Inferior parietal cortex (tissue), 1 donor: ENCODE data around the gene FBXW8.

Experiments used
- DNase-seq: peaks from one replicate; pipeline ENCODE4 v3.0.0-alpha.2; 2016; ENCODE audit errors: extremely low spot score

FBXW8 gene

DNA sequence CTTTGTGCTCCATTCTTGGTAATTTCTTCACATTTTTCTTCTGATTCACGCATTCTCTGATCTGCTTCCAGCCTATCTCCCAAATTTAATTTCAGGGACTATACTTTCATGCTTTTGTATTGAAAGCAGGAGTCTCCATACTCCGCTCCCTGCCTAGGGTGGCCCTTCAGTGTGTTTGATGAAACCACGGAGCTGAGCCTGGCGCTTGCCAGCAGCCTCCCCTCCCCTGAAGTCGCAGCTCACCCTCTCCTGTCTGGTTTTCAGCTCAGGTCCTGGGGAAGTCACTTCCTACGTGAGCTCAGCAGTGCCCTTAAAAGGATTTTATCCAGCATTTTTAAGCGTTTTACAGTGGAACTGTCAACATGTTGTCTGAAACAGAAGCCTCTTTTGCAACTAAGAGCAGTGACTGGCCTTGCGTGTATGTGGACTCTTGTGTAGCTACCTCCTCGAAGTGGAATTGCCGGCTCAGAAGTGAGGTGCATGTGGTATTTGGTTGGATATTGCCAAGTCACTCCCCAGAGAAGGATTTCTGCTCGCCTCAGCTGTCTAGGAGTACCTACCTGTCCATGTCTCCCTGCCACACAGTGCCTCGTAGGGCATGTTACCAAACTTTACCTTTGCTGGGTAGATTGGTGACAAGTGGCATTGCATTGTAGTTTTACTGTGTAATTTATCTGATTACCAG, 109.9 kb downstream of the FBXW8 start:
- DNase-seq = no peak

DNA sequence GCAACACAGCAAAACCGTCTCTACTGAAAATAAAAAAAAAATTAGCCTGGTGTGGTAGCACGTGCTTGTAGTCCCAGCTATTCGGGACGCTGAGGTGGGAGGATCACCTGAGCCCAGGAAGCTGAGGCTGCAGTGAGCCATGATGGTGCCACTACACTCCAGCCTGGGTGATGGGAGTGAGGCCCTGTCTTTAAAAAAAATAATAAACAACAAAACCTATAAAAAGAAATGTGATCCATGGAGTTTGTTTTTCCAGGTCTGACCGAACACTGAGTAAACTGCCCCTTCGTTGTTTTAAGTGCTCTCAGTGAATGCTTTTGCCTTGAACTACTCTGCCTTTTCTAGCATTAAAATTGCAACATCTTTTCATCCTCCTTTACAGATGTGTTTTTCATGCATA, 111.7 kb downstream of the FBXW8 start:
- no peak for DNase-seq

DNA sequence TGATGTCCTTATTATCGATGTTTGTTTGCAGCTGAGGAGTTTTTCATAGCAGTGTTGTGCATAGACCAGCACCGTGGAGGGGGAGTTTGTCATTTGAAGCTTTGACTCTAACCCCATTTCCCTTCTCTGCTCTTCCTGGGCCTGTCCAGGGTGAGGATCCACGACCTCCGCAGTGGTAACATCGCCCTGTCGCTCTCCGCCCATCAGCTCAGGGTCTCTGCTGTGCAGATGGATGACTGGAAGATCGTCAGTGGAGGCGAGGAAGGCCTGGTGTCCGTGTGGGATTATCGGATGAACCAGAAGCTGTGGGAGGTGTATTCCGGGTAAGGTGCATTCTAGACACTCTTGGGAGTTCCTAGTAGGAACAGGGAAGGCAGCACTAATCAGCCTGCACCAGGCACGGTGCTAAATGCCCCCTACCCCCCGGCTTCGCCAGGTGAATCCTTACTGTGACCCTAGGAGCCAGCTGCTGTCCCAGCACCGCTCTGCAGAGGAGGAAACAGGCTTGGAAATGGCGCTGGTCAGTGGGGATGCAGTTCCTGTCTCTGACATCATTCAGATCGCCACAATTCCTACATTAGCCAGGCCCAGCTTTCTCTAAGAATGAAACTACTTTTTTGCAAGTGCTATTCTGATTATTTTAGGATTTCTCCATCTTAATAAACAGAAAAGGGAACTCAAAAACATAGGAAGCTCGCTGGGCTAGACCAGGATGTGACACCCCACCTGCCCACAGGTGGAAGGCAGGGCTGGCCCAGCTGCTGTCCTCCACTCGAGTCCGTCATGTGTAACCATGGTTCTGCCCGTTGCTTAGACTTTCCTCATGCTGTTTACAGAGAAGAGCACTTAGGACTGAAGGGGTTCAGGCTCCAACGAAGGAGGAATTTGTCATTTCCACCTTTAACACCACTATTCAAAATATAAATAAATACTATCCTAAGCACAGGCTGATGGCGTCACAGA, 113.5 kb downstream of the FBXW8 start:
- no peak for DNase-seq

DNA sequence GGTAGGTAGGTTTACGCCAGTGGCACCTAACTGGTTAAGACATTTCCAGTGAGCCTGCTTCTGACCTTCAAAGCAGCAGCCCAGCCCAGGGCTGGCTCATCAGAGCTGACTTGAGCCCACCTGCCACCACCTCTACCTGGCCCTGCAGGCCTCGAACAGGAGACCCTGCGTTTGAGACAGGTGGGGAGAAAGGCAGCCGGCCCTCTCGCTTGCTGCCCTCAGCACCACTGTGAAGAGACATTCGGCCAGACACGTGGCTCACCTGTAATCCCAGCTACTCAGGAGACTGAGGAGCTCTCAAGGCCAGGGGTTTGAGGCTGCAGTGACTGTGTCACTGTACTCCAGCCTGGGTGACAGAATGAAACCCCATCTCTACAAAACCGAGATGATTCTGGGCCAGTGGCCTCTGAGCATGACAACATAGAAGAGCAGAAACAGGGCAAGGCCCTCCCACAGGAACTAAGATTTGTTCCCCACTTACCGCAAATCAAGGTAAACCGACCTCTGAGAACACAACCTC, 114.3 kb downstream of the FBXW8 start:
- DNase-seq = no peak

DNA sequence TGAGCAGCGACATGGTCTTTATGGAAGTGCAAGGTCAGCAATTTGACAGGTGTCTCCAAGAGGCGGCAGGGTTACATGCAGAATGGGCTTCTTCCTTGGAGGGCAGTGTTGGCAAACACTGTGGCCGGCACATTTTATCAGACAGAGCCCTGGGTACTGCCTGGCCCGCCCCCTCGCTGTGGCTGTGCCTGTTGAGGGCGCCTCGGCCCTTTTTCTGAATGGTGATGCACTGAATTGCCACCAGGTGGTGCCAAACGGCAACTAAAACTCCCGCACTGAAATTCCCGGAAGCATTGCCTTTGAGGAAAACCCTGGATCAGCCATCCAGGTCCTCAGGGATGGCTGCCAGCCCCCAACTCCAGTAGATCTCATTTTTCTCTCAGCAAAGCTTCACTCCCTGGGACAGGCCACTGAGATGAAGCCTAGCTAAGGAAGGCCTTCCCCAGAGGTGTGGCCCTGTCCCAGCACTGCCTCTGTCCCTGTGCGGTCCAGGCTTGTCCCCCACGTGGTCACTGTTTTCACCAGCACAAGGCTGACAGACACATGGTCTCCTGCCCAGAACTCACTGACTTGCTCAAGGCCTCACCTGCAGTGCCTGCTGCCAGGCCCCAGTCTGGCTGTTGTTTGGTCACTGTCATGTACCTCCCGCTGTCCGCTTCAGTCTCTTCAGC, 114.9 kb downstream of the FBXW8 start:
- DNase-seq = peak; percentile 86

DNA sequence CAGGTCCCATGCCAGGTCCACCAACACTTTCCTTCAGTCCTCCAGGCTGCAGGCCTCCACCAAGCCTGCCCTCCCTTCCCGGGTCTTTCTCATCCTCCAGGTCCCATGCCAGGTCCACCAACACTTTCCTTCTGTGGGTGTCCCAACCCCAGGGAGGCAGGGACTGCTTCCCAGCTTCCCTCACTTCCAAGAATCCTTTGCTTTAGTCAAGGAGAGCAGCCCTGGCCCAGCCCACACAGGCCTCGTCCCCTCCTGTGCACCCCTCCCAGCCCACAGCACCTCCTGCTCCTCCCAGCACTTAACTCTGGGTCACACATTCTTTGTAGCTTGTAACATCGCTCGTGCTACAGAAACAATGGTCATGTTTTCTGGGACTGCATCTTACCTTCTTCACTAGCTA, 115.6 kb downstream of the FBXW8 start:
- DNase-seq = no peak

DNA sequence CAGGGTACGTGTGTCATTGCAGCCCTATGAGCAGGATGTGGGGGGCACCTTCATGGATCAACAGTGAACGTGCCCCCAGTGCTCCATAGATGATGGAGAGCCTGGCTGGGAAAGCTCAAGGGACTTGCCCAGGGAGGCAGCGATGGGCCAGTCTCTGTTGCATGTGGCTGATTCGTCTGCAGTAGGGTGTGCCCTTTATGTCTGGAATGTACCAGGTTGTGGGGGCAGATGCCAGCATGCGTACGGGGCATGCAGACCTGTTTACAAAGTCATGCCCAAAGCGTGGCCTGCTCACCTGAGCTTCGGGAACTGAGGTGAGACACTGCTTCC, 116.1 kb downstream of the FBXW8 start:
- no peak for DNase-seq

DNA sequence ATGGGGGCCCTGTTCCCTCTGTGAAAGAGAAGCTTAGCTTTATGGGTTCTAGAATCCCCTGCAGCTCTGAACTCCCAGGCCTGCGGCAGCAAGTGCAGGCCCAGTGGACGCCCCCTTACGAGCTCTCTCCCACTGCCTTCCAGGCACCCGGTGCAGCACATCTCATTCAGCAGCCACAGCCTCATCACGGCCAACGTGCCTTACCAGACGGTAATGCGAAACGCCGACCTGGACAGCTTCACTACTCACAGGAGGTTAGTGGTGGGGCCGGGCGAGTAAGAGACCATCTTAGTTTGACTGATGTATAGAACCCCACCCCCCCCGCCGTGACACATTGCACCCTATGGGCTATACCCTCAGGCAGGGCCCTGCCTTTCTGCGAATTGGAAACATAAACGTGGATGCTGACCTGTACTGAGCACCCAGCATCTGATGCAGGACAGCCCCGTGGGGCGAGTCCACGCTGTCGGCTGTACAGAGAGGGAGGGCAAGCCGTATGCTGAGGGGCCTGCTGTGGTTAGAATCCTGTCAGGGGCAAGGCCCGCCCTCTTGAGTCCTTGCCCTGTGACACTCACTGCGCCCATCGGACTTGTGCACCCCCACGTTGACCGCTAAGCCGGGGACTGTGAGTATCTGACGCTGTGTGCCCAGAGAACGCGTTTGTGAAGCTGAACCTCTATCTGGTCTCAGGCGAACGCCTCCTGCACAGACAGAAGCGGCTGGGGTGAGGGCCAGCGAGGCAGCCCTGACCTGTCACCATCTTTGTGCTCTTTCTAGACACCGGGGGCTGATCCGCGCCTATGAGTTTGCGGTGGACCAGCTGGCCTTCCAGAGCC, 116.7 kb downstream of the FBXW8 start:
- DNase-seq = no peak

DNA sequence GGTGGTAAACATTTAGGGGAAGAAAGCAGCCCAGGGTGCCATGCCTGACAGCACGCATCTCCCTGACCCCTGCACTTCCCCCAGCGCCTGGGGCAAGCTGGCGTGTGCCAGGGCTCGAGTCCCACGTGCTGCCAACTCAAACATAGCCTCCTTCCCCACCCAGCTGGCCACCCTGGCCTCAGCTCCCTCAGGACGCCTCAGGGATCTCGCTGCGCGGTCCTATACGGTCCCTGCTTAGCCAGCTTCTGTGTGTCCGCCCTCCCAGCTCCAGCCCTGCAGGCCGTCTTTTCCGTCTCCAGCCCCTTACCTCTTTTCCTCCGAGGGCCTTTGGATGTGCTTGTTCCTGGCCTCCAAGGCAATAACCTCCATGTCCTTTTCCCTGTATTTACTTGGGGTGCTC, 117.5 kb downstream of the FBXW8 start:
- no peak for DNase-seq

DNA sequence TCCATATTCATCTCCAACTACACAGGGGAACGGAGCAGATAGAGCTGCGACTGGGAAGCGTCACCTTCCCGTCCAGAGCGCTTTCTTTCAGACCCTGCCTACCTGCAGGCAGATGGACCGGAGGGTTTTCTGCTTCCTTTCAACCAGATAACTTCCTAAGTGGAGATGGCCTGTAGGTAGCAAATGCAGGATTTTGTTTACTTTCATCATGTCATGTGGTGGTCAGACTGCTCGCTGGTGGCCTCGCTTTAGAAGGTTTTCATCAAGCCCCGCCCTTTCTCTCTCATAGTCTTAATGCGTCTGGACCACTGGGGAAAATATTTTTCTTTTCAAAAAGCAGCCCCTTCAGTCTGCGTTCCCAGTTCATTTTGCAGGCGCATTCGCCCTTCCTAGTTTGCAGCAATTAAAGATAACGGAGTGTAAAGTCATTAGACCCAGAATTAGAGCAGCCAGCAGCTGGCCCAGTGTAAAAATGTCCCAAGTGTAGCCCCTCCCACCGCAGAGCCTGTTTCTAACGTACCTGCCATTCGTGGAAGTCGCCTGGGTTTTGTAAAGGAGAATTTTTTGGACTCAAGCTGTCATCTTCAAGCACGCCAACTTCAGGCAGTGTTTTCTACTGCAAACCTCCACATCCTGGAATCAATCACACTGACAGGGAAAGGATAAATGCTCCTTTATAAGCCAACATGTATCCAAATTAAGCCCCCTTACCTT, 119.6 kb downstream of the FBXW8 start:
- no peak for DNase-seq

DNA sequence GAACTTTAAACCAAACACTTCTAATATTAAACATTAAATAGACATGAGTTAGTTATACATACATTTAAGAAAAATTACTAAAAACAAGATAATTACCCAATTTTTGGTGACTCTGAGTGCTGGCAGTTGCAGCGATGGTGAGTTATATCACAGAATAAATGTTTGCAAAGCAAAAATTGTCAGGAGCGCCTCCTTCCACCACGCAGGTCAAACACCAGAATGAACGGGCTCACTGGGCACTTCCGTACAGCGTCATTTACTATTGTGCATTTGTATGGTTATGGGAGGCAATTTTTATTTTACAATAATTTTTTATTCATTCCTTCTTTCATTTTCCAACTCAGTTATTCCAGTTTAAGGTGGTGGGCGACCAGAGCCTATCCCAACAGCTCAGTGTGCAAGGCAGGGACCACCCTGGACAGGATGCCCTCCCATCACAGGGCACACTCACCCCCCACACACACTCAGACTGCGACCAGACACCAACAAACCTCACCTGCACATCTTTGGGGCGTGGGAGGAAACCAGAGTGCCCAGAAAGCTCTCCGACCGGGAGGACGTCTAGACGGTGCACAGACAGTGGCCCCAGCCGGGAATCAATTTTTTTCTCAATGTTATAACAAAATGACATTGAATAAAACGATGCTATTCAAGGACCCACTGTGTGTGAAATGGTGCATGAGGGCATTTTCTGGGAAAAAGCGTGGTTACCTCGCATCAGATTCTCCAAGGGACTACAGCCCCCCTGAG, 121.3 kb downstream of the FBXW8 start:
- DNase-seq = no peak

DNA sequence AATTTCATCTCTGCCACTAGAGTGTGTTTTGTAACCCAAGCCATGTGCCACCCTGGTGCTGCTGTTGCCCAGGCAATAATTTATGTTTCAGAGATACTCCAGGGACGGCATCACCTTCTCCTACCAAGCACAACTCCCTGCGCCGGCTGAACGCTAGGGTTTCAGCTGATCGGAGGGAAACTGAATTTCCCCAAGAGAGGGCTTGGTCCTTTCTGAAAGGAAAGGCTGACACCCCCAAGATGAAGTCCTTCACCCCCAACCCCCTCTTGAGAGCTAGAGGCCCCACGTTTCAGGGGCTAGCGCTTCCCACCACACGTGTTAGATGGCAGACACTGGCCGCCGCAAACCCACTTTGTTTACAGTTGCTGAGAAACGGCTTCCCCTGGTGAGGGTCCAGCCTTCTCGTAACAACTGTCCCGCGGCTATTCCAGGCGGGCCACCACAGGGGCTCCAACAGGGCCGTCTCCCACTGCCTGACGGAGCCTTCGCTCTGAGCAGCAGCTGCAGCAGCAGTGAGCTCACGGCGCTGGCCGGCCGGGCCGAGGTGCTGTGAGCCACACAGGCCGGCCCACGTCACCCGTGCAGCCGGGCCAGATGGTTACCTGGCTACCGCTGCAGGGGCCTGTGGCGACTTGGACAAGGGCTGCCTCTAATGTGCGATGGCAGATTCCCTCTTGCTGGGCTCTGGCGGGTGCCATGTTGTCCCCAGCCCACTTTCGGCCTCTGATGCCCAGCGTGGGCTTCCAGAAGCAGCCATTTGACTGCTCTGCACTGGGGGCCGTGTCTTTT, 122.0 kb downstream of the FBXW8 start:
- no peak for DNase-seq

DNA sequence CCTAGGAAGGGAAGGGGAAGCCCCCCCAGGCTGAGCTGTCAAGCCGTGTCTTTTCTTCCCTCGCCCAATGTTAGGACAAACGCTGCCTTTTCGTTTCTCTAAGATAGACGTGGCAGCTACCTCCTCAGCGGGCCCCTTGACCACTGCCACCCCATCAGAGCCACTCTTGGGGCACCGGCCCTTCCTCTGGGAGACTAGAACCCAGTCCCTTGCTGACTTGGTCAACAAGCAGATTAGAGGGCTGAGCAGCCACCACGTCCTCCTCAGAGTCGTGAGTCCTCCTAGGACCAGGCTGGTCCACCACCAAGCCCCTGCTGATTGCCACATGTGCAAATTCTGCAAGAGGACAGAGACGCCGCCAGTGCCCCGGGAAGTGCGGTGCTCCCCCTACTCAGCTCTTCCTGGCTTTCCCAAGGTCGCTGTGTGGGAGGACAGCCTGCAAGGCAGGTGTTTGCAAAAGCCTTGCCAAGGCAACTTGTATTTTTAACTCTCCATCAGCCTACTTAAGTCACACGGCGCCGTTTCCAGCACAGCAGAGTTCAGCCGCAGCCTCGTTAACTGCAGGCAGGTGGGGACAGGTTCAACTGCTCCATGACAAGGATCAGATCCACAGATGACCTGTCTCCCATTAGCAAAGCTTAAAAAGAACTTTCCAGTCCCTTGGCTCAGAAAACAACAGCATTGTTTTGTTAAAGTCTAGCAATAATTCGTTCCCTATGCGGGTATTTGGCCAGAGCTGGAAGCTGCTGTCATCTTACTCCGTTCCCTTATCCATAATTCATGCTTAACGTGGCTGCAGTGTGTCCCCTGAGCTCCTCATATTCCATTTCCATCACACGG, 122.9 kb downstream of the FBXW8 start:
- no peak for DNase-seq

DNA sequence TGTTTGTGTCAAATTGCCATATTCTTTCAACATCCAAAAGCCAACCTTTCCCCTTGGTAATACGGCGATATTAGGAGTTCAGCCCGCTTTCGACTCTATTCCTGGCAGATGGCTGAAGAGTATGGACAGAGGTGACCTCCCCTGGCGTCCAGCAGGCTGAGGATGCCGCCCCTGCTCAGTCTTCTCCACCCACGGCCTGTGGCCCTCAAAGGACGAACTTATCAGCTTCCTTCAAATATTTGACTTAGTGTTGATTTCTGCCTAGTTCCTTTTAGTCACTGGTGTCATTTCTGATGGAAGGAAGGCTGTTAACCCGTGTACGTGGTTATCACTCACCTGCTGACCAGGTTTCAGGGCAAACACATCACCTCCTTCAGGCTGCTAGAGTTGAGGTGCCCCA, 123.5 kb downstream of the FBXW8 start:
- DNase-seq = no peak

DNA sequence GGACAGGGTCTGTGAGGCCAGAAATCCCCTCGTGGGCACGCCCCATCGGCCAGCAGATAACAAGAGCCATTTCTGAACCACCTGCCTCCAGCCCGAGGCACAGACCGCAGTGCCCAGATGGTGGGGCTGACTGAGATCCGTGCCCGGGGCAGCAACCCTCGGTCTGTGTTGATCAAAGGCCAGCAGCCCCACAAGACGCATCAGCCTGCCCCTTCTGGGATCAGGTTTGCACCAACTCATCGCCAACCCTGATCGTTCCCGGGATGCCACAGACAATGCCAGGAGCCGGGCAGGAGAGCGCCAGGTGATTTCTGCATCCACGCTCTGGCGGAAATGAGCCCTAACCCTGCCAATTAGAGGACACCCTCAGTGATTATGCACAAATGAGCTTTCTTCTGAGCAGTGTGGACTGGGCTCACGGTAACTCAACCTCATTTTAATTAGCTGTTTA, 124.0 kb downstream of the FBXW8 start:
- DNase-seq = no peak

DNA sequence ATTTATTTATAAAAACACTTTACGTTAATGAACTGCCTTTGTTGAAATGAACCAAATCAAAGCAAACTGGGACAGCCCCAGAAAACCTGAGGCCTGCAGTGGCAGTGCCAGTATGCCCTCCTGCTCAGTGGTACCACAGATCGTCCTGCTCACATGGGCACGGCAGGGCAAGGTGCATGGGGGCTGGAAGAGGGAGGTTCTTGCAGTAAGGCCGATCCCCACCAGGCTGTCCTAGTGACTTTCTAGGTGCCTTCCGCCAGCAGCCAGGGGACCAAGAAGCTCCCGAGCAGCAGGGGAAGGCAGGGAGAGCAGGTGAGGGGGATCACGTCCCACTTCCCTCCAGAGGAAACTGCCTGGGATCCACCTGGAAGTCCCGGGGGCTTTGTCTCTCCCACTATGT, 124.5 kb downstream of the FBXW8 start:
- no peak for DNase-seq

DNA sequence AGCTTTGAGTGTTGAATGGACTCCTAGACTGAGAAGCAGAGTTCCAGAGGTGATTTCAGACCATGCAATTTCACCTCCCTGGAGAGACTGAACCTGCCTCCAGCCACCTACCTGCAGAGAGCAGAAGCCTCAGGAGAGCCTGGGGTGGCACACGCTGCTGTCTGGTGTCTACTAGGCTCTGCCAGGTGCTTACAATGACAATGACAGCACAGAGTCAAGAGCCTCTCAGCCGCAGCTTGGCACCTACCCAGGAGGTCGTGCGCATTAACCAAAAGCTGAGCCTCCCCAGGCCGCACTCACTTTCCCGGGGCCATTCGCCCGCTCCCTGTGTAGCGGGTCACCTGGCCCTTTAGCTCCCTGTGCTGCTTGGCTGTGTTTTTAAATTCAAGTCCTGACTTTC, 125.3 kb downstream of the FBXW8 start:
- DNase-seq = no peak

DNA sequence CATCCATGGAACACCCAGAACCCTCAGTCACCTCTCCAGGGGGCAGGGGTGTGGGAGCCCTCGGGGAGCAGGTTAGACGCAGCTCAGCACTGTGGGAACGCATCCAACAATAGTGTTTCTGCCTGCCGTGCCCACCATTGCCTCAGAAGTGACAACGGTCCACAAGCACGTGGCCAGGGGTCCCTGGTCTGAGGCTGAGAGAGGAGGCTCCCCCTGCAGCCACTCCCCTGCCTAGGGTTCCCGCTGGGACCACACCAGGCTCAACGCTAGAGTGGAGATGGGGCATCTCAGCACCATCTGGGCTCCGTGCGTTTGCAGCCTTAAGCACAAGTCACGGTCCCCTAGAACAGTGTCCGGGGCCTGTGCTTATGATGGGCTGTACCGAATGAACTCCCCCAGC, 125.8 kb downstream of the FBXW8 start:
- no peak for DNase-seq
